Measurements from ENCODE around the gene B3GALT6. TPM values are rescaled to one million over a fixed set of nuclear protein-coding genes. Genes with fewer than 3 reads are reported as not detected.
"Not testable (repeated sequence)": the region's sequence is repeated elsewhere in the genome, so short reads cannot be mapped to it uniquely, and the experiment has no call there.

The B3GALT6 gene
- total RNA-seq, 1 experiment from 2014 or later, result 20.0 TPM

DNA sequence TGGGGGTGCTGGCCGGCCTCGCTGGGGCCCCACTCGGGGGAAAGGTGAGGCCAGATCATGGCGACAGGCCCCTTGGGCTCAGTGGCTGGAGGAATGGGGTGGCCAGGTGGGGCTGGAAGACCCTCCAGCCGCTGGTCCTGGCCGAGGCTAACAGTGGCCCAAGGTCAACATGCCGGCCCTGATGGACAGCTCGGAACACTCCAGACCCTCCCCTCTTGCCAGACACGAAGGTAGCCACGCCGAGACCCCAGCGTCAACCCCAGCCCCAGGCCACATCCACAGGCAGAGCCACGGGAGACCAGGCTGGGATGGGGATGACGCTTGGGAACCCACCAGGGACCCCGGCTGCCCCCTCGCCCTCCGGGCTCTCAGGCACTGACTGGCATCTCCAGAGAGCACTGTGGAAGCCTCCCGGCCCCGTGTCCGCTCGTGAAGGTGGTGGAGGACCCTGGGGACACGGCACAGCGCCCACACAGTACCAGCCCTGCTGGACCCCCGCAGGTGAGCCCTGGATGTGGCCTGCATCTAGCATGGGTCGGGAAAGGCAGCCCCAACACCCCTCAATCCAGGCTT, 15.4 kb downstream of the B3GALT6 start:
- H3K36me3 Mint-ChIP-seq, result peaks cover 2% of the 10 kb centered on the region; the same call in 1 of the 2 replicates
- H3K27me3 Mint-ChIP-seq (ENCODE audit: low read depth), result no peaks in the 10 kb centered on the region
- DNase-seq (ENCODE audit: low spot score), result no peak
- ATAC-seq, result no peak
- H3K4me3 Mint-ChIP-seq, result no peak overlapping the region
- ChIA-PET CTCF (interaction anchor here (0.7 to 2.1 kb wide), 4 partner anchors 11 to 244 kb away, joined by 4 to 9 read pairs (median 6); no protein-coding TSS in a partner anchor), POLR2A (interaction anchor here (0.7 kb wide), 1 partner anchor 21 kb away, joined by 4 read pairs; no protein-coding TSS in a partner anchor)
- H3K9me3 Mint-ChIP-seq, result no peaks in the 10 kb centered on the region
- TF ChIP-seq, protein P1, sequence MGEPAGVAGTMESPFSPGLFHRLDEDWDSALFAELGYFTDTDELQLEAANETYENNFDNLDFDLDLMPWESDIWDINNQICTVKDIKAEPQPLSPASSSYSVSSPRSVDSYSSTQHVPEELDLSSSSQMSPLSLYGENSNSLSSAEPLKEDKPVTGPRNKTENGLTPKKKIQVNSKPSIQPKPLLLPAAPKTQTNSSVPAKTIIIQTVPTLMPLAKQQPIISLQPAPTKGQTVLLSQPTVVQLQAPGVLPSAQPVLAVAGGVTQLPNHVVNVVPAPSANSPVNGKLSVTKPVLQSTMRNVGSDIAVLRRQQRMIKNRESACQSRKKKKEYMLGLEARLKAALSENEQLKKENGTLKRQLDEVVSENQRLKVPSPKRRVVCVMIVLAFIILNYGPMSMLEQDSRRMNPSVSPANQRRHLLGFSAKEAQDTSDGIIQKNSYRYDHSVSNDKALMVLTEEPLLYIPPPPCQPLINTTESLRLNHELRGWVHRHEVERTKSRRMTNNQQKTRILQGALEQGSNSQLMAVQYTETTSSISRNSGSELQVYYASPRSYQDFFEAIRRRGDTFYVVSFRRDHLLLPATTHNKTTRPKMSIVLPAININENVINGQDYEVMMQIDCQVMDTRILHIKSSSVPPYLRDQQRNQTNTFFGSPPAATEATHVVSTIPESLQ (CRISPR knock-in tag; IDR thresholded peaks at IDR 0.05), result no peak
- TF ChIP-seq EMX1 (CRISPR knock-in tag; IDR thresholded peaks at IDR 0.05), result no peak
- no peak for TF ChIP-seq RELA (CRISPR knock-in tag; IDR thresholded peaks at IDR 0.05; ENCODE audit: borderline replicate concordance)
- no peak for TF ChIP-seq ZNF423 (CRISPR knock-in tag; IDR thresholded peaks at IDR 0.05)
- no peak for TF ChIP-seq NFE2L1 (CRISPR knock-in tag; IDR thresholded peaks at IDR 0.05)
- TF ChIP-seq, protein P2, sequence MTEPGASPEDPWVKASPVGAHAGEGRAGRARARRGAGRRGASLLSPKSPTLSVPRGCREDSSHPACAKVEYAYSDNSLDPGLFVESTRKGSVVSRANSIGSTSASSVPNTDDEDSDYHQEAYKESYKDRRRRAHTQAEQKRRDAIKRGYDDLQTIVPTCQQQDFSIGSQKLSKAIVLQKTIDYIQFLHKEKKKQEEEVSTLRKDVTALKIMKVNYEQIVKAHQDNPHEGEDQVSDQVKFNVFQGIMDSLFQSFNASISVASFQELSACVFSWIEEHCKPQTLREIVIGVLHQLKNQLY (CRISPR knock-in tag; IDR thresholded peaks at IDR 0.05), result no peak
- no peak for TF ChIP-seq TEAD1 (CRISPR knock-in tag; IDR thresholded peaks at IDR 0.05)
- no peak for TF ChIP-seq ETV6 (CRISPR knock-in tag; IDR thresholded peaks at IDR 0.05)
- TF ChIP-seq ZNF232 (CRISPR knock-in tag; IDR thresholded peaks at IDR 0.05), result no peak
- H3K27ac Mint-ChIP-seq, result no peak overlapping the region
- H3K4me1 Mint-ChIP-seq, result no peaks in the 10 kb centered on the region

DNA sequence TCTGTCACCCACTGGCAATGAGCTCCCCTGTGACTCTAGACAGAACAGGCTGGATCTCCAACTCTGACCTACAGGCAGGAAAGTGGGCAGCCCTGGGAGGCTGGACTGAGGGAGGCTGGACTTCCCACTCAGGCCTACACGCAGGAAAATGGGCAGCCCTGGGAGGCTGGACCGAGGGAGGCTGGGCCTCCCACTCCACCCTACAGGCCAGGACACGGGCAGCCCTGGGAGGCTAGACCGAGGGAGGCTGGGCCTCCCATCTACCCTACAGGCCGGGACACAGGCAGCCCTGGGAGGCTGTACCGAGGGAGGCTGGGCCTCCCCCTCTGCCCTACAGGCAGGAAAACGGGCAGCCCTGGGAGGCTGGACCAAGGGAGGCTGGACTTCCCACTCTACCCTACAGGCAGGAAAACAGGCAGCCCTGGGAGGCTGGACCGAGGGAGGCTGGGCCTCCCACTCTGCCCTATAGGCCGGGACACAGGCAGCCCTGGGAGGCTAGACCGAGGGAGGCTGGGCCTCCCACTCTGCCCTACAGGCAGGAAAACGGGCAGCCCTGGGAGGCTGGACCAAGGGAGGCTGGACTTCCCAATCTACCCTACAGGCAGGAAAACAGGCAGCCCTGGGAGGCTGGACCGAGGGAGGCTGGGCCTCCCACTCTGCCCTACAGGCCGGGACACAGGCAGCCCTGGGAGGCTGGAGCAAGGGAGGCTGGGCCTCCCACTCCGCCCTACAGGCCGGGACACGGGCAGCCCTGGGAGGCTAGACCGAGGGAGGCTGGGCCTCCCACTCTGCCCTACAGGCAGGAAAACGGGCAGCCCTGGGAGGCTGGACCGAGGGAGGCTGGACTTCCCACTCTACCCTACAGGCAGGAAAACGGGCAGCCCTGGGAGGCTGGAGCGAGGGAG, 16.2 kb downstream of the B3GALT6 start:
- H3K4me3 Mint-ChIP-seq; DNase-seq (ENCODE audit: low spot score); H3K27ac Mint-ChIP-seq; H3K4me1 Mint-ChIP-seq; ATAC-seq; H3K27me3 Mint-ChIP-seq (ENCODE audit: low read depth); CTCF ChIA-PET; H3K9me3 Mint-ChIP-seq; H3K36me3 Mint-ChIP-seq; POLR2A ChIA-PET: not testable (repeated sequence)

DNA sequence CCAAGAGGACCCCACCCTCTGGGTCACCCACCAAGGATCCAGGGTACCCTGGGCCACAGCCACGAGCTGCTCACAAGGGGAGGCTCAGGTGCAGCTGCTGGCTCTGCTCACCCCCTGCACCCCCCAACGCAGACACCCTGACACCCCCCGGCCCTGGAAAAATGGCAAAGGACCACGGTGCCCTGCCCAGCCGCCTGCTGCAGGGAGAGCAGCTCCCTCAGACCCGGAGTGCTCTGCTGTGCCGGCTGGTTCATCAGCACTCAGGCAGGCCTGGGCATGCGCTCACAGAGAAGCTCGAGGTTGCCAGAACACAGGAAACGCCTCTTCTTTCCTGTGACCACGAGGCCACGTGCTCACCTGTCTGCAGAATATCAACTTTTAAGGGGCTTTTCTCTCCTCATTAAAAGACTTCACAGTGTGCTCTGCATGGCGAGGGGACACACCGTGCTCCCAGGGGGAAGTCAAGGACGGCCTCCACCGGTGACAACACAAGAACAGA, 18.8 kb downstream of the B3GALT6 start:
- no peaks in the 10 kb centered on the region for H3K9me3 Mint-ChIP-seq
- DNase-seq (ENCODE audit: low spot score) (no peak), ATAC-seq (no peak)
- ChIA-PET POLR2A (no interaction called here), CTCF (interaction anchor here (0.8 to 1.9 kb wide), 11 partner anchors 11 to 266 kb away, joined by 3 to 9 read pairs (median 4); partner anchors contain the start of gene ISG15)
- peak overlapping the region; percentile 92 for H3K27ac Mint-ChIP-seq
- H3K4me3 Mint-ChIP-seq, result no peak overlapping the region
- peaks cover 26% of the 10 kb centered on the region for H3K36me3 Mint-ChIP-seq
- TF ChIP-seq, protein P3, sequence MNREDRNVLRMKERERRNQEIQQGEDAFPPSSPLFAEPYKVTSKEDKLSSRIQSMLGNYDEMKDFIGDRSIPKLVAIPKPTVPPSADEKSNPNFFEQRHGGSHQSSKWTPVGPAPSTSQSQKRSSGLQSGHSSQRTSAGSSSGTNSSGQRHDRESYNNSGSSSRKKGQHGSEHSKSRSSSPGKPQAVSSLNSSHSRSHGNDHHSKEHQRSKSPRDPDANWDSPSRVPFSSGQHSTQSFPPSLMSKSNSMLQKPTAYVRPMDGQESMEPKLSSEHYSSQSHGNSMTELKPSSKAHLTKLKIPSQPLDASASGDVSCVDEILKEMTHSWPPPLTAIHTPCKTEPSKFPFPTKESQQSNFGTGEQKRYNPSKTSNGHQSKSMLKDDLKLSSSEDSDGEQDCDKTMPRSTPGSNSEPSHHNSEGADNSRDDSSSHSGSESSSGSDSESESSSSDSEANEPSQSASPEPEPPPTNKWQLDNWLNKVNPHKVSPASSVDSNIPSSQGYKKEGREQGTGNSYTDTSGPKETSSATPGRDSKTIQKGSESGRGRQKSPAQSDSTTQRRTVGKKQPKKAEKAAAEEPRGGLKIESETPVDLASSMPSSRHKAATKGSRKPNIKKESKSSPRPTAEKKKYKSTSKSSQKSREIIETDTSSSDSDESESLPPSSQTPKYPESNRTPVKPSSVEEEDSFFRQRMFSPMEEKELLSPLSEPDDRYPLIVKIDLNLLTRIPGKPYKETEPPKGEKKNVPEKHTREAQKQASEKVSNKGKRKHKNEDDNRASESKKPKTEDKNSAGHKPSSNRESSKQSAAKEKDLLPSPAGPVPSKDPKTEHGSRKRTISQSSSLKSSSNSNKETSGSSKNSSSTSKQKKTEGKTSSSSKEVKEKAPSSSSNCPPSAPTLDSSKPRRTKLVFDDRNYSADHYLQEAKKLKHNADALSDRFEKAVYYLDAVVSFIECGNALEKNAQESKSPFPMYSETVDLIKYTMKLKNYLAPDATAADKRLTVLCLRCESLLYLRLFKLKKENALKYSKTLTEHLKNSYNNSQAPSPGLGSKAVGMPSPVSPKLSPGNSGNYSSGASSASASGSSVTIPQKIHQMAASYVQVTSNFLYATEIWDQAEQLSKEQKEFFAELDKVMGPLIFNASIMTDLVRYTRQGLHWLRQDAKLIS (CRISPR knock-in tag; IDR thresholded peaks at IDR 0.05; ENCODE audit: borderline replicate concordance), result no peak
- TF ChIP-seq, protein P4, sequence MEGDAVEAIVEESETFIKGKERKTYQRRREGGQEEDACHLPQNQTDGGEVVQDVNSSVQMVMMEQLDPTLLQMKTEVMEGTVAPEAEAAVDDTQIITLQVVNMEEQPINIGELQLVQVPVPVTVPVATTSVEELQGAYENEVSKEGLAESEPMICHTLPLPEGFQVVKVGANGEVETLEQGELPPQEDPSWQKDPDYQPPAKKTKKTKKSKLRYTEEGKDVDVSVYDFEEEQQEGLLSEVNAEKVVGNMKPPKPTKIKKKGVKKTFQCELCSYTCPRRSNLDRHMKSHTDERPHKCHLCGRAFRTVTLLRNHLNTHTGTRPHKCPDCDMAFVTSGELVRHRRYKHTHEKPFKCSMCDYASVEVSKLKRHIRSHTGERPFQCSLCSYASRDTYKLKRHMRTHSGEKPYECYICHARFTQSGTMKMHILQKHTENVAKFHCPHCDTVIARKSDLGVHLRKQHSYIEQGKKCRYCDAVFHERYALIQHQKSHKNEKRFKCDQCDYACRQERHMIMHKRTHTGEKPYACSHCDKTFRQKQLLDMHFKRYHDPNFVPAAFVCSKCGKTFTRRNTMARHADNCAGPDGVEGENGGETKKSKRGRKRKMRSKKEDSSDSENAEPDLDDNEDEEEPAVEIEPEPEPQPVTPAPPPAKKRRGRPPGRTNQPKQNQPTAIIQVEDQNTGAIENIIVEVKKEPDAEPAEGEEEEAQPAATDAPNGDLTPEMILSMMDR (IDR thresholded peaks at IDR 0.05), result no peak
- no peaks in the 10 kb centered on the region for H3K27me3 Mint-ChIP-seq (ENCODE audit: low read depth)
- H3K4me1 Mint-ChIP-seq, result no peaks in the 10 kb centered on the region

Data from WTC11 (cell line).